HL-60/S4 treated with retinoic acid at 250 ng/mL for 4 days and 3 days (cell line): Measurements from ENCODE around the gene CRYBA2.

Experiments used
- in situ Hi-C: fragments of 300-500 bp; cut with MboI; formaldehyde crosslinking; loops from 2 replicates; pipeline ENCODE4 v1.7.0; 2022; ENCODE audit warnings: low sequenced_read_pairs

The CRYBA2 gene

DNA sequence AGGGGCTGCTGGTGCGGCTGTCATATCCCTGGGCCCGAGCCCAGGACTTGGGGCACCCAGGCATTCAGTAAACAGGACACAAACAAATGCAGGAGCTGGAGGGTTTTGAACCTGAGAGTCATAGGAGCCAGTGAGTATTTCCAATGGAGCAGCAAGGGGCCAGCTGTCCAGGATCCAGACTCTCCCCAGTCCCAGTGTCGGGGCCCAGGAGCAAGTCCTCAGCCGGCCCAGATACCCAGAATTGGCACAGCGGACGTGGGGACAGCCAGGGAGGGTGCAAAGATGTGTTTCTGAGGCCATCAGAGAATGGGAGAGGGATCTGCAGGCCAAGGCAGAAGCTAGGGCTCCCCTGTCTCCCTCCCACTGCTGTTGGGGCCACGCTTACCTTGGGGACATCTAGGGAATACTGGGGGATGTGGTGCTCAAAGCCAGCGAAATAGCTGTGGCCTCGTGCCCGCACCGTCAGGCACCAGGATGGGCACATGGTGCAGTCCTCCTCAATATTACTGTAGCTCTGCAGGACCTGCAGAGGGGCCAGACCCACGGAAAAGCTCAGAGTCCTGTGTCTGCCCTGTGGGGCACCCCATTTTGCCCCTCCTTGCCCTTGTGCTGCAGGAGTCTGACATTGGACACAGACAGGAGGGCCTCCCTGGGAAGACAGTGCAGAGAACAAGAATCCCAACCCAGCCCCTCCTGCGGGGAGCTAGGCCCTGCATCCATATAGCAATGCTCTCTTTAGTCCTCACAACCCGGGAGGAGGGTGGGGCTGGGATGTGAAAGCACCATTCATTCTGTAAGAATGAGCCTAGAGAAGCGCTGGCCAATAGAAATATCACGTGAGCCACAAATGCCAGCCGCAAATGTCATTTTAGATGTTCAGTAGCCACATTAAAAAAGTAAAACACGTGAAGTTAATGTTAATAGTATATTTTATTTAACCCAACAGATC lies 32.7 kb upstream of the CRYBA2 start:
- in situ Hi-C loops = loop anchor here (25.0 kb wide), 1 partner anchor 286 kb away; the partner anchor contains the start of gene PTPRN

DNA sequence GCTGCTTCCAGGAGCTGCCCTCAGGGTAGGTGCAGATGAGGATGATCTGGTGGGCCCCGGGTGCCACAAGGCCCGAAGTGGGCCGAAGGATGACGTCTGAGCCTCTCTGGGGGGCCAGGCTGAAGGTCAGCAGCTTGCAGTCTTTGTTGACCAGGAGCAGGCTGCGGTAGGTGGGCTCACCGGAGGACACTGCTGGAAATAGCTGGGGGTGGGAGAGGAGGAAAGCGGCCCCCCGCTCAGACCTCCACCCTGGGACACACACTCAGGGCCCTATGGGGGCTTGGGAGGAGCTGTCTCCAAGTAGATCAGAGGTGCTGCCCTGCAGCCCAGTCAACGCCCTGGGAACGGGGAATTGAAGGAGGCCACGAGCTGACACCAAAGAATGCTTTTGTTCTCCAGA lies 30.8 kb upstream of the CRYBA2 start:
- in situ Hi-C loops = no loop called here

DNA sequence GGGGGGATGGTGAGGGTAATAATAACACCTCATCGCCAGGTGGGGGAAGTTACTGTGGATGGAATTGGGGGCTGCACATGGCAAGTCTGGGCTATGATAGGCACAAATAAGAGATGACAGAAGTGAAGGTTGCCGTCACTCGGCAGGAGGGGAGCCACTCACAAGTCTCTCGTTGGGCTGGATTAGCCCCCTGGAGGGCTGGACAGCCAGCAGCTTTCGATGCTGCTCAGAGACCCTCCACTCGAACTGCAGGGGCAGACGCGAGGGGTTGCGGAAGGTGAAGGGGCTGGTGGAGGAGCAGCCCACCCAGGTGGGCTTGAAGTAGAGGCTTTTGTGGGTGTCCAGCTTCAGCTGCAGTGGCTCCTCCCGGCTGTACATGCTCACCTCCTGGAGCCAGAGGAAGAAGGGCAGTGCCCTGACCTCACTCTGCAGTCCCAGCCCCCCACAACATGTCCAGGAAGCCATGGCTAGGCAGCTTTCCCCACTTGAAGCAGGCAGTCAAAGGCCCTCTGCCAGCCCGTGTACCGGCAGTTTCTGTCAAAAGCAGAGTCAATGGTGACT lies 29.9 kb upstream of the CRYBA2 start:
- in situ Hi-C loops = no loop called here

DNA sequence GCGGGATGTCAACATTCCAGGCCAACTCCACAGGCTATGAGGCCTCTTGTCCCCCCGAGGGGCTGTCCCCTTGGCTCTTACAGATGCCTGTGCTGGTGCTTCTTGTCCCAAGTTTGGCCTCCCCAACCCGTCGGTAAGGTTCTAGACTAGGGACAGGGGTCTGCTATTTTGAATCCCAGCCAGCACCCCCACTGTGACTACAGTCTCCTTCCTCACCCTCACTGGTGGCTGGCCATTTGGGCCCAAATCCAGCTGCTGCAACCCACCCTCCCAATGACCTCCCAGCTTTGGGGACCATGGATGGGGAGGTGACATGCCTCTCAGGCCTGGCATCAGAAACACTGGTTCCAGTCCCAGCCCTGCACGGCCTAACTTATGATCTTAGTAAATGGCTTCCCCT lies 29.4 kb upstream of the CRYBA2 start:
- in situ Hi-C loops = no loop called here

DNA sequence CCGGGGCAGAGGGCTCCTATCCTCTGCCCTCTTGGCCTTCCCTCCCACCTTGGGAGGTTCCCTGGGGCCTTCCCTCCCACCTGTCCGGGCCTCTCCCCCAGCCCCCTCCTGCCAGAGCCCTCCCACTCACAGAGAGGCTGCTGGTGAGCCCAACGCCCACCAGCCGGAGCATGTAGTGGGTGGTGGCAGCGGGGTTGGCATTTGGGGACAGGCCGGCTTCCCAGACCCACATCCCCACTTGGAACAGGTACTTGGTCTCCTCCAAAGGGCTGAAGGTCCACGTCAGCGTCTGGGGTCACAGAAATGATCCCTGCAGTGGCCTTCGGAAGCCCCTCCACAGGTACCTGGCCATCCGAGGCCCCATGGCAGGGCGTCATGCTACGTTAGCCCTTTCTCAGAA lies 28.8 kb upstream of the CRYBA2 start:
- in situ Hi-C loops = no loop called here

DNA sequence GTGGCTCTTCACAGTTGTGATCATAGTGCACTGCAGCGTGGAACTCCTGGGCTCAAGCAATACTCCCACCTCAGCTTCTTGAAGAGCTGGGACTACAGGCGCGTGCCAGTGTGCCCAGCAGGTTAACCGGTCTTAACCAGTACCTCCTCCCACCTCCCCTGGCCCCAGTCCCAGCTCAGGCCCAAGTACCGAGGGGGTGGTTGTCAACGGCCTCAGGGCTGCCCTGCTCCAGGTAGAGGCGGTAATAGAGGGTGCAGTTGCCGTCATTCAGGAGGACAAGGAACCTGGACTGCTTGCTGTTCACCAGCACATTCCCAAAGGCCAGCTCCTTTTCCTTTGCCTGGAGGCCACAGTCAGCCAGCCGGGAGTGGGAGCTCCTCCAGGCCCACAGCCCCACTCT lies 28.4 kb upstream of the CRYBA2 start:
- in situ Hi-C loops = no loop called here

DNA sequence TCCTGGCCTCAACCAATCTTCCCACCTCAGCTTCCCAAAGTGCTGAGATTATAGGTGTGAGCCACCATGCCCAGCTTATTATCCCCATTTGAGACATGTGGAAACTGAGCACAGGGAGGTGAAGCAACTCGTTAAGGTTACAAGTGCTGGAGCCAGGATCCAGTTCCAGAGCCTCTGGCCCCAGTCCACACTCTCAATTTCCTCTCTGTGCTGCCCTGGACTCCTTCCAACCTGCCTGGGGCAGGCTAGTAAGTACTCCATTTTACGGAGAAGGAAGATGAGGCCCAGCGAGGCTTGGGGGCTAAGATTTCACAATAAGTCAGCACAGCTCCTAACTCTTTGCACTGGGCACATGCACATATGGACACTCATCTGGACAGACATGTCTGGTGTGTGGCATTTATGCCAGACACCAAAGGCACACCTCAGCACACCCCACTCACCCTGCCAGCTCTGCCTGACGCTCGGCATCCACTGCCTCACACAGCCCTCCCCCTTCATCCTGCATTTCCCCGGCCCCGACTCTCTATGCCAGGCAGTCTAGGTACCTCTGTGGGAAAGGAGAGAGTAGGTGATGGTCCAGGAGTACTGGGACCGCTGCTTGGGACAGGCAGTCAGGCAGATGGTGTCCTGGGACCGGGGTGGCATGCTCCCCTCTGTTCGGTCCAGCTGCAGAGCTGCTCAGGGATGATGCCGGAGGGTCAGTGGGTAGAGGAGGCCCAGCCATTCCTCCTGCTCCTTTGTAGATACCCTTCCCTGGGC lies 27.6 kb upstream of the CRYBA2 start:
- in situ Hi-C loops = no loop called here

DNA sequence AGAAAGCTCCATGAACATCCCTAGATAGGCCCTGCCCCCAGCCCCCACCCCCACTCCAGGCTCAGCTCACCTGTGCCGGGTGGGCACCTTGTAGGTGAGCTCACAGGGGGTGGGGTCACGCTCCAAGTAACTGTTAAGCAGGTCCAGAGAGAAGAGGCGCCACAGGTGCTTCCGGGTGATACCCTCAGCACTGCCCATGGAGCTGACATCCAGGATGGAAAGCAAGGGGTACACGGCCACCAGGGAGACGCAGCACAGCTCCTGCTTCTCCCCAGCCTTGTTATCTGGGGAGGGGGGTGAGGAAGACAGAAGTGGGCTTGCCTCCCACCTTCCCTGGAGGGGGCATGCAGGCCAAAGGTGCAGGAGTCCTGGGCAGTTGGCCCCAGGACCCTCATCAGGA lies 26.2 kb upstream of the CRYBA2 start:
- in situ Hi-C loops = no loop called here

DNA sequence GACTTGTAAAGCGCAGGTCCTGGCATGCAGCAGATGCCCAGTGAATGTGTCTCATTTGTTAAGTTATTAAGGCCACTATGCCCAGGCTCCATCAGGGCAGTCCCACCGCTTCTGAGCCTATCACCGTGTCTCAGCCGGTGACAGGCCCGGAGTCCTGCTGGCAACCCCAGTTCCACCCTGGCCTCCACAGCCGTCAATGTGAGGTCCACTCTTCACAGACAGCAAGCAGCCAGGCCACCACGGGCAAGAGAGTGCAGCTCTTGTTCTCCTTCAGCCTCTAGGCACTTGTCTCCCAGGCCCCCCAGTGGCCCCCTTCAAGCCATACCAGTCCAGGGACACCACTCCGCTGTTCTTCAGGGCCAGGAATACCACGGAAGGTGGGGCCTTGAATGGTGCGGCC lies 25.5 kb upstream of the CRYBA2 start:
- in situ Hi-C loops = no loop called here

DNA sequence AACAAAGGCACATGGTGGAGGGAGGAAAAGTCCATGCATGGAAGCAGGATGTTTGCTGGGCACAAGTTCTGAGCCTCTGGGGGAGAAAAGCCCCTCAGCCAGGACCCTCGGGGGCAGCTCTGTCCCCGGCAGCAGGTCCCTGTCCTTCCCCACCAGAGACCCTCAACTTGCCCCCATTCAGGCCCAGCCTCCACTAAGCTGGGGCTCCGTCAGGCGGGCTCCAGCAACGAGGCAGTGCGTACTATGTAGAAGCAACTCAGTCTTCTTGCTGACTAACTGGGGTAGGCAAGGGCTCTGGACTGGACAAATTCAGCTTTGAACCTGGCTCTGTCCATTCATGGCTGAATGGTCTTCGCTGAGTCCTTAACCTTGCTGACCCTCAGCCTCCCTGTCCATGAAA lies 25.1 kb upstream of the CRYBA2 start:
- in situ Hi-C loops = no loop called here

DNA sequence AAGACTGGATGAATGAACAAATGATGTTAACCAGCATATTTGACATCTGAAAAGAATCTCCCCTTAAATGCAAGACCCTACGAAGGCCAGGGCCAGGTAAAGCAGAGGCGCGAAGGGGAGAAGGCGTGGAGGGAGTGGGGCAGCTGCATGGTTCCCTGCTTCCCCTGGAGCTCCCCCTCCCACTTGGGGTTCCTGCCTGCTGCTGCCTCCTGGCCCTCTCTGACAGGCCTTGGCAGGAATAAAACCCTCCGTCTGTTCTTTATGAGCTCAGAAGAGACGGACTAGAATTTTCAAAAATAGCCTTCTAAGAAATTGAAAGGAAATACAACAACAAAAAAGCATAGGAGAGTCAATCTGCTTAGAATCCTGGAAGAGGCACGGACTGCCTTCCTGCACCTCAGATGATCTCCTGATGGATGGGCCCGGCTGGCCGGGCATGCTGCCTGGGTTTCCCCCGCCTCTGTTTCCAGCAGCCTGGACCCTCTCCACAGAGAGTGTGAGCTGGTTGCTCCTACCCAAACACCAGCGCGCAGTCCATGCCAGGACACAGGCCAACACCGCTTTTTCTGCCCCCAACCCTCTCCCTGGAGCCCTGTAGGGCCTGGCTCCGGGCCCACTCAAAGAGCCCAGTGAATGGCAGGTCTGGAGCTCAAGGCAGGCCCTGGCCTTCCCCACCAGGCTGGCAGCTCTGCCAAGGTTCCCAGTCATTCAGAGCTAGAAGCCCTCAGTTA lies 24.1 kb upstream of the CRYBA2 start:
- in situ Hi-C loops = no loop called here

DNA sequence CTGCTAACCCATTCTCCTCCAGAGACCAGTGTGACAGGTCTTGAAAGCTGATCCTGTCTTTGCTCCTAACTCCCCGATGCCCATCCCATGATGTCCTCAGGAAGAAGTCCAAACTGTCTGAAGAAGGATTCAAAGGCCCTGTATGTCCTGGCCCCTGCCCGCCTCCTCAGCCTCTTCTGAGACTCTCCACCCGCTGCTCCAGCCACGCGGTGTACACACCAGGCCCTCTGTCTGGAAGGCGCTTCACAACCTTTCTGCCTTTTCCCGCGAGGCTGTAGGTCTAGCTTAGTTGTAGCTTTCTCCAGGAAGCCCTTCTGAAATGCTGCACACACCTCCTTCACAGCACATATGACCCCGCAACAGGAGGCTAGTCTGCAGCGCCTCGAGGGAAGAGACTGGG lies 23.5 kb upstream of the CRYBA2 start:
- in situ Hi-C loops = no loop called here

DNA sequence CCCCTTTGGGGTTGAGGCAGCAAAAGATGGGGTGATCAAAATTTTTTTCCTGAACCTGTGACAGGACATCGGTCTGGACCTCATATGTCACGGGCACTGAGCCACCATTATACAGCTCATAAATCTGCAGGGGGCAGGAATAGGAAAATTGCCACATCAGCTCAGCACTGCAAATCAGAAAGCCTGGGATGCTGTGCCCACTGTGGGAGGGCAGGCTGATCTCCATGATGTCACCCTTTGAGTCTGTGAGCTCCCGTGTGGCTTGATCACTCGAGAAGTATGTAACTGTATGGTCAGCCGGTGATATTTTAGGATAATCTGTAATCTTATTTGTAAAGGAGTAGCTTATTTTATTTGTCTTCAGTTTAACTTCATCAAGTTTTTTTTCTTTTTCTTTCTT lies 17.7 kb upstream of the CRYBA2 start:
- in situ Hi-C loops = no loop called here

DNA sequence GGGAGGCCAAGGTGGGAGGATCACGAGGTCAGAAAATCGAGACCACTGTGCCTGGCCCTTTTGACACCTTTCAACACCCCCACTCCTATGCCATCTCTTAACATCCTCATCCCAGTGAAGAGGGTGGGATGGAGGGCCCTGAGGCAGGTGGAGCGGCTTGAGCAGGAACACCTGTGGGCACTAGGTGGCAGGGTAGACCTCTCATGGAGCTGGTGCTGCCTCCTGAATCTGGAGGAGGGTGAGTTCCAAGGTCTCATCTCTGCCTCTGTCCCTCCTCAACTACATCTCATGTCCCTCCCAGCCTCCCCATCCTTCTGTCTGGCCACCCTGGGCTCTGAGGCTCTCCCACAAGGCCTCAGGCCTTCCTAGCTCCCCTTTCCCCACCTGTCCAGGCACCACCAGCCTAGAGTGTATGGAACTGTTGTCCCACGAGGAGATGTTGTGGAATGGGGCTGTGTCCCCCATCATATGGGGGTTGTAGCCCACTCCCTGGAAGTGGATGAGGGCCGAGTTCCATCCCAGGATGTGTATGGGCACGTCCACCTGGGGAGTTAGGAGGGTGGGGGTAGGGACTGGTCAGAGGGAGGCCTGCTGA lies 17.0 kb upstream of the CRYBA2 start:
- in situ Hi-C loops = no loop called here

DNA sequence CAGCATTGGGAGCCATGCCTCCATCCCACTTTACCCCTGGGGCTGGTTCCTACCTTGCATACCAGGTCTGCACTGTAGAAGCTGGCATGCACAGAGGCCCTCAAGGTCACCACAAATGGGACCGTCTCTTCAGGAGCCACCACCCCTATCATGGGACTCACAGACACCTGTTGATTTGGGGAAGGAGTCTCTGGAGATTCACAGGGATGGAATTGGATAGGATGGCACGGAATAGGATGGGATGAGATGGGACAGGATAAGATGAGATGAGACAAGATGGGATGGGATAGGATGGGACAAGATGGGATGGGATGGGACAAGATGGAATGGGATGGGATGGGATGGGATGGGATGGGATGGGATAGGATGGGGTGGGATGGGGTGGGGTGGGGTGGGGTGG lies 16.1 kb upstream of the CRYBA2 start:
- in situ Hi-C loops = no loop called here

DNA sequence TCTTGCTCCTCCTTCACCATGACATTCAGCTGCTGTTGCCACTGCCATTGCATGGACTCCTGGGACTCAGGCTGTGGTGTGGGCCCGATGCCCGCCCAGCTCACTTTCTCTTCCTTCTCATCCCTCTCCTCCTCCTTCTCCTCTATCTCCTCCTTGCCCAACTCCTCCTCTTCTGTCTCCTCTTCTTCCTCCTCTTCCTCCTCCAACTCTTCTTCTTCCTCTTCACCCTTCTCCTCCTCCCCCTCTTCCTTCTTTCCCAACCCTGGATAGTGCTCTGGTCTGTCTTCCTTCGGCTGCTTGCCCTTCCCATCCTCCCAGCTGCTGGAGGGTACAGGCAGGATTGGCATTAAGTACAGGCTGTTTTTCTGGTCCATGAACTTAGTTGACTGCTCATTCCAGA lies 10.8 kb upstream of the CRYBA2 start:
- in situ Hi-C loops = no loop called here

DNA sequence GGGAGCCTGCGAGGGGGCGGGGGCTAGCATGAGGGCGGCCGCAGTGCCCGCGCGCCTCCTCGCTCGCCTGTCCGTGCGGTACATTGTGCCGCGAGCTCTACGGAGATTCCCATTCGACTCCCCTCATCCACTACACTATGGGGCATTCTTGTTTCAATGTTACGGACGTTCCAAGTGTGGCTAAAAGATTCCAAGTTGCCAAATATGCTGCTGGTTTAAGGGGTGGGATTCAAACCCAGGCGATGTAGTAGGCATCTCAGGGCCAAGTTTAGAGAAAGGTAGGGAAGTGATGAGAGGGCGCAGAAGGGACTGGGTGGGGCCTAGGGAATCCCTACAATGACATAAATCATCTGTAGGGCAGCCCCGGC lies 10.0 kb upstream of the CRYBA2 start:
- in situ Hi-C loops = no loop called here

DNA sequence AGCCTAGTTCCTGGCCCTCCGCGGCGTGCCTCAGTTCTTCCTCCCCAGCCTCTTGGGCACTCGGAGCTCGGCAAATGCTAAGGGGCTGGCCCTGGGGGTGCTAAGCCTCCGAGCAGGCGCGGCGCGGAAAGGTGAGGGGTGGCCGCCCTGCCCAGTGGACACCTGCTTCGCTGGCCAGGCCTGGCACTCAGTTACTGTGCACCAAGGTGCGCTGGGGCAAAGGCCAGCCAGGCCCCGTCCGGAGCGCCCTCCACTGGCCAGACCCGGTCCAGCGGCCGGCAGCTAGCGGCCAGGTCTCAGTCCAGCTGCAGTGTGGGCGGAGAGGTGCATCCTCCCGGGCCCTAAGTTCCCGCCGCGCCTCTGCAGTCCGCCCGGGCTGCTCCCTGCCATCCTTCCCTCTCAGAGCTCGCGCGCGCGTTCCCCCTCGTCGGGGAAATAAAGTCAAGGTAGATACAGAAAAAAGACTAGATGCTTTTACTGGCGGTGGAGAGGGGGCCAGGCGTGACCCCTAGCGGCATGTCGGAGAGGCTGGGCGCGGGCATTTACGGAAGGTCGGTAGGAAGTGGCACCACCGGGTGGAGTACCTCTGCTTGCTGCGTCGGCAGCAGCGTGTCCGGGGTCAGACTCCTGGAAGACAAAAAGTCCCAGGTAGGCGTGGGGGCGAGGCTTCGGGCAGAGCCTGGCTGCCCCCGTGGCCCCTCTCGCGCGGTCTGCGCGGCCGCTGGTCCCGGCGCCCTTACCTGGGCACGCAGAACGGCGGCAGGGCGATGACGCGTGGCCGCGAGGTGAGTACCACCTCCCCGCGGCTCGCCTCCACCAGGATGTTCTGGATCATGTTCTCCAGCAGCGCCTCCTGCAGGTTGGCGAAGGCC lies 9.4 kb upstream of the CRYBA2 start:
- in situ Hi-C loops = no loop called here

DNA sequence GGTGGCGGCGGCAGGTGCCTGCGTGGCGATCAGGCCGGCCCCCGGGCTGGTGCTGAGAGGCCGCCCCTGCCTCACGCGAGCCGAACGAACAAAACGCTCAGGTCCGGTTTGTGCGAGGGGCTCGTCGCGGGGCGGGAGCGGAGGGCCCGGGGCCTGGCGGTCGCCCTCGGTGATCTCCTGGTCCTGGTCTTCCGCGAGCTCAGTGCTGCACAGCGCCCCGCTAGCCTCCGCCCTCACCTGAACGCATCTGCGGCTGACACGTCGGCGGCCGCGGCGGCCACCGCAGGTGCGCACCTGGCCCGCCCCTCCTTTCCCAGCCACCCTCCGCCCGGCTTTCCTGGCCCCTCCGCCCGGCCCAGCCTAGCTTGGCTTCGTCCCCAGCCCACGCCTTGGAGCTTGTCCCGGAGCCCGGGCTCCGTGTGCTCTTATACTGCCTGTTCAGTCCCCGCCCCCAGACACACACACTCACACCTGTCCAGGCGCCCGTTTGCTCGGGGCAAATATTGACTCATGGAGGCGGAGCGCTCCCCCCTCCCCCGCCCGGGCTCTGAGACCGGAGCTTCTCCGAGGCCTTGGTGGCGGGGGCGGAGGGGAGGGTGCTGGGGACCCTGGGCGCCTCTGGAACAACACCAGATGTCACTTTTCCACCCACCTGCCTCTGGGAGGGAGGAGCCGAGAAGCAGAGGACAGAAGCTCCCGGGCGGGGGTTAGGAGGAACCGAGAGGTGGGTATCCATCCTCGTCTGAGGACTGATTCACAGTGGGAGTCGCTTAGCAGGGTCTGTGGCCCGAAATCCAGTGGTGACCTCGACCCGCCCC lies 8.6 kb upstream of the CRYBA2 start:
- in situ Hi-C loops = no loop called here
